ENCODE measurements around the gene CMYA5.
"Not testable (repeated sequence)": the region's sequence is repeated elsewhere in the genome, so short reads cannot be mapped to it uniquely, and the experiment has no call there.

The CMYA5 gene

DNA sequence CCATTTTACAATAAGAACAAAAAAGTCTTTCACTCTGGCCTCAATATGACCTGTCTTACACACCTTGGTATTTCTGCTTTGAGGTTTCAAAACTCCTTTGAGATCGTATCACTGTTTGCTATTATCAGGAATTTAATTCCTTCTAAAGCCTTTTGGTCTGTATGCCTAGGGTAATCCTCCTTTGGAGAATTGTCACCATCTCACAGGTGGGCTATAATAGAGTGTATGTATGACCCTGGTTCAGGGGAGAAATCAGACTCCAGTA lies 13.7 kb downstream of the CMYA5 start:
- no peak for DNase-seq

DNA sequence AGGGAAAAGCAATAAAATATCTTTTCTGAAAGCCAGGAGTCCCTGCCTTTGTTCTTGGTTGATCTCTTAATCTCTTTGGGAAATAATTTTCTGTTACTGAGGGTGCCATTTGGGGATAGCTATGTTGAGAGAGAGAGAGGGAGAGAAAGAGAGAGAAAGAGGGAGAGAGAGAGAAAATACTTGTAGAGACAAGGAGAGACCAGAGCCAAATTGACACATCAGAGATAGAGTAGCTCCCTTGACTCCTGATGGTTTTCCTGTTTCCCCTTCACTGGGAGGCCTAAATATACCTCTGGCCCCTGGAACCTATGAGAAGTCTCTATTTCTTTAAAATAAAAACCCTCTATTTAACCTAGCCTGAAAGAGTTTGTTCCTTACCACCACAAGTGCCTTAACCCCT lies 14.9 kb downstream of the CMYA5 start:
- no peak for DNase-seq

DNA sequence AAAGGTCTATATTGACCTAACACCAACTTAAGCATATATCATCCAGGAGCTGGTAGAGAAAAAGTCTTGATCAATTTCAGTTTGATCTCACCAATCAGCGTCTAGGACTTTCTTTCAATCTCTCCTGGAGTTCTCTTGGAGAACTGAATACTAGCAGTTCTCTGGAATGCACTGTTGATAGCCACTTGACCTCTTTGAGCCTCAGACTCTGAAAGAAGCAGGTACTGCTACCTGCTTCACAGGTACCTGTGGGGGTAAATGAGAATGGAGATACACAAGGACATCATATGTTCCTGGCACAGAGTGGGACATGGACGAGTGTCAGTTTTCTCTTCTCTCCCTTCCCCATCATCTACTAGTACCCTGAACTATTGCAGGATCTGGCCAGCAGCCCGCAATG lies 16.0 kb downstream of the CMYA5 start:
- DNase-seq: no peak

DNA sequence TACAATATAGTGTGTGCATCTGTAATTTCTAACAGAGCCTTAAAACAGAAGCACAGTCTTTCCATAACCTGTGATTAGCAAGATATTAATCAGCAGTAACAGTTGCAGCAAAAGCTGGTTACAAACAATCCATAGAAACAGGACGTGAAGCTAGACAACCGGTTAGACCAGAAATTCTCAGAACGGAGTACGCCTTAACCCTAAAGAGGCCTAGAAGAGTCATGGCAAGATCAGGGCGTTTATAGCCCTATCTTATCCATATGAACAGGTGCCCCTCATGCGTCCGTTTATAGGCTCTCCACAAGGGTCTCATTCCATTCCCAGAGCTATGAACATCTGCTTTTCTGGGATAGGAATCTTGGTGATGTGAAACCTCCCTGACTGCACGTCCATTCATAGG lies 16.7 kb downstream of the CMYA5 start:
- DNase-seq: not testable (repeated sequence)

DNA sequence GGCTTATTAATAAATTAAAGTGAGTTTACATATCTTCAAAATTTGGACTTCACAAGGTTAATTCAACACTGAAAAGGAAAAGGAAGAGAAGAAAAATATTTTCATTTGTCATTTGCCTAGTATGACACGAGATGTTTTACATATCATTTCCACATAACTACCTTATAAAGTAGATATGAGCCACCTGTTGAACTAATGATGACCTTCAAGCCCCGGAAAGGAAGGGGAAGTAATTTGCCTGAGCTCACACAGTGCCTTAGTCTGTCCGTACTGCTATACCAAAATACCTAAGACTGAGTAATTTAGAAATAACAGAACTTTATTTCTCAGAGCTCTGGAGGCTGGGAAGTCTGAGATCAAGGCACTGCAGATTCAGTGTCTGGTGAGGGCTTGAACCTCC lies 17.9 kb downstream of the CMYA5 start:
- no peak for DNase-seq

DNA sequence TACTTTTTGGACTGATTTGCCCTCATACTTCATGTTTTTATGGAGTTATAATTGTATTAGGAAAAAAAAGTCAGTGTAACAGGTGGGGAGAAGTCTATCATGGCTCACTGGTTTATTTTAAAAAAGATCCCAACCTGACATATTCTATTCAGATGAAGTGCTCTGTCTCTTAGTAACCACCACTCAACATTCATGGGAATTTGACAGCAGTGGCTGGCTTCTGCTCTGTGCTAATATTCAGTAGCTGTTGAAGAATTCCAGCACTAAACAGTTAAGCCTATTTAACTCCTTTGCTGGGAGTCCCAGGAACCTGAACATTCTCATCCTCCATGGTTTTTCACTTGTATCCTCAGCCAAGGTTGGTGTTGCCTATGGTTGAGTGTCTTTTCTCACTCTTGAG lies 23.1 kb downstream of the CMYA5 start:
- no peak for DNase-seq

DNA sequence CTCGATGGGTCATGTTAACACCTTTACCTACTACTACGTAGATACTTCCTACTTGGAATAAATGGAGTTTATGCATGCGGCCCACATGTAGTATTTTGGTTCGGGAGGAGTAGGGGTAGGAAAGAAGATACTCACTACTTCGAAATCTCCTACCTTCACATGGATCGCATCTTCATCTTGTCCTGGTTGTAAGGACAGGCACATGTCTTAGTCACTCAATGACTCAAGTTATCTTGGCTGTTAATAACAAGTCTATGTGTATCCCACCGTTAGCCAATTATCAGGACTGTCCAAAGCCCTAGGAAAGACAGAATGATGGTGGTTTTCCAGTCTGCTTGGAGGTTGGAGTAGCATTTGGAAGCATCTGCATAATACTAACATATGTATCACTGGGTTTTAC lies 24.1 kb downstream of the CMYA5 start:
- no peak for DNase-seq

DNA sequence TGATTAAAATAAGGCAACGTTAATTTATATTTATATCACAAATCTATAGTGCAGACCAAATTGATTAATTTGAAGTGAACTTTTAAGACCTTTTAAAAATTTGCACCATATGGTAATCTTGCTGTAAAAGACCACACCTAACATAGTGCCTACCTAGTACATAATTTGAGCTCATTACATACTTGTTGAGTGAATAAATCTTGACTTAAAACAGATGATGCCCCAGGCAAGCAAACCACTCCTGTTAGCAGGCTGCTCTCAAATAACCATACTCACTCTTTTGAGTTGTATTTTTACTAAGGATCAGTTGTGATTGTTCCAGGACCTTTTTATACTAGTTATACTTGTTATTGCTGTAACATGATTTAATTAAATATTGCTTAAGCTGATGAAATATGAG lies 27.2 kb downstream of the CMYA5 start:
- no peak for DNase-seq

DNA sequence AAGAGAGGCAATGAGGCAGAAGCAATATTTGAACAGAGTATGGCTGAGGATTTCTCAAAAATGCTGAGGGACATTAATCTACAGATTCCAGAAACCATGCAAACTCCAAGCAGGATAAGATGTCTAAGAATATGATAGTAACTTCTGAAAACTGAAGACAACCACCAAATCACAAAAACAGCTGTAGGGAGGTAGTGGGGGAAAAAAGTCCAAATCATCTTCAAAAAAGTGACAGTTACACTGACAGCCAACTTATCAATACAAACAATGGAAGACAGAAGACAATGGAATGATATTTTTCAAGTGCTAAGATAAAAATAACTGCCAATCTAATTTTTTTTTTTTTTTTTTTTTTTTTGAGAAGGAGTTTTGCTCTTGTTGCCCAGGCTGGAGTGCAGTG lies 30.5 kb downstream of the CMYA5 start:
- no peak for DNase-seq

DNA sequence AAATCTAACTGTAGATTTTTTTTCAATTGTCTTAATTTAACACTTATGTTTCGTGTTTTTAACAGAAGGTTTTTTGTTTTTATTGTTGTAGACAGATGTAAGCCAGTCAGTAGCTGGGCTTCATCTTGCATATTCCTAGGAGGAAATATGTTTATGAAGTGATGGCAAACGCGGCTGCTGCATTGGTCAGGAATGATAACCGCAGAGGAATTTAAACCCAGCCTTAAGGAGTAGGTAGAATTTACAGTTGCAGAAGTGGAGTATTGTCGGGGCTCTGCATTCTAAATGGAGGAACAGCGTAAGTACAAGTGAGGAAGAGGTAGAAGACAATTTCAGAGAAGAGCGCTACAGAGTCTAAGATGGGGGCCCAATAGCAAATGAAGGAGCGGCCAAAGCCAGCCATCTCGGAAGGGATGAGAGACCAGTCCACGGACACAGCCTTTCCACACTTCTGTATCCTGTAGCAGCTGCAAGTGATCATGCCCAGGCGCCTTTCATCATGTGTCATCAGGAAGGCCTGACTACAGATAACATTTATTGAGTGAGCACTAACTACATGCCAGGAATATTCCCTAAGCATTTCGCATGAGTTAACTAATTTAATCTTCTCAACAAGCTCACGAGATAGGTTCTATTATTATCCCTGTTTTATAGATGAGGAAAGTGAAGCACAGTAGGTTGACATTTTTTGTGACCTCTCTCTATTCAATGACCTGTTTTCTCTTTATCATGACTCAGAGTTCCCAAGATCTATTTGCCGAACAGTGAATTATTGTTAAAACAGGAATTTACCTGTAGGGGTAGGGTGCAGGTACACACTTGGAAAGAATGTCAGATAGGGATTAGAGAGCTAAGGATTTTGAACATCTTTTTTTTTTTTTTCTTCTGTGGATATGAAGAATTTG lies 38.1 kb downstream of the CMYA5 start:
- no peak for DNase-seq

DNA sequence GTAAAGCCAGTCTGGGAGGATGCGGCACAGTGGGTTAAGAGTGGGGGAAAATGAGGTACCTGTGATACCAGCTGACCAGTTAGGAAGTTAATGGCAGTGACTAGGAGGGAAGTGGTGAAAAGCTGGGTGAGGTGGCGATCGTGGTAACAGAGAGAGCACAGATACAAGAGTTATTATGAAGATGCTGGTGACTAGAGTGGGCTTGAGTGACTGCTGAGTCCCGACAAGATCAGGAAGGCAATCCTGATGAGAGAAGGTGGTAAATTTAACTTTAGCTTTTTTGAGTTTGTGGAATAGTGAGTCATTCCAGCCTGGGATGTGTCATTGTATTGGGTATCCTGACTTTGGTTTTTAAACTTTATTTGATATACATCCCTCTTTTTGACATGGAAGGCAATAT lies 38.8 kb downstream of the CMYA5 start:
- no peak for DNase-seq

DNA sequence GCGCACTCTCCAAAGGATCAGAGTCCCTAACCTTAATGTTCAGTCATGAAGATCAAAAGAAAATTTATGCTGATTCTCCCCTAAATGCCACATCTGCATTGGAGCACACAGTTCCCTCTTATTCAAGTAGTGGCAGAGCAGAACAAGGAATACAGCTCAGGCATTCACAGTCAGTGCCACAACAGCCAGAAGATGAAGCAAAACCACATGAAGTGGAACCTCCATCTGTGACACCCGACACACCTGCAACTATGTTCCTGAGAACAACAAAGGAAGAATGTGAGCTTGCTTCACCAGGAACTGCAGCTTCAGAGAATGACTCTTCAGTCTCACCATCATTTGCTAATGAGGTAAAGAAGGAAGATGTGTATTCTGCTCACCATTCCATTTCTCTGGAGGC lies 40.0 kb downstream of the CMYA5 start:
- DNase-seq: no peak

DNA sequence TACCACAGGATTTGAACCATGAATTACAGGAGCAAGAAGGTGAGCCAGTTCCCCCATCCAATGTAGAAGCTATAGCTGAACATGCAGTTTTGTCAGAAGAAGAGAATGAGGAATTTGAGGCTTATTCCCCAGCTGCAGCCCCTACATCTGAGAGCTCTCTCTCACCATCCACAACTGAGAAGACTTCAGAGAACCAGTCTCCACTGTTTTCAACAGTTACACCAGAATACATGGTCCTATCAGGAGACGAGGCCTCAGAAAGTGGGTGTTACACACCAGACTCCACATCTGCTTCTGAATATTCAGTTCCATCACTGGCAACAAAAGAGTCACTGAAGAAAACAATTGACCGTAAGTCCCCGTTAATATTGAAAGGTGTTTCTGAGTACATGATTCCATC lies 40.9 kb downstream of the CMYA5 start:
- no peak for DNase-seq

DNA sequence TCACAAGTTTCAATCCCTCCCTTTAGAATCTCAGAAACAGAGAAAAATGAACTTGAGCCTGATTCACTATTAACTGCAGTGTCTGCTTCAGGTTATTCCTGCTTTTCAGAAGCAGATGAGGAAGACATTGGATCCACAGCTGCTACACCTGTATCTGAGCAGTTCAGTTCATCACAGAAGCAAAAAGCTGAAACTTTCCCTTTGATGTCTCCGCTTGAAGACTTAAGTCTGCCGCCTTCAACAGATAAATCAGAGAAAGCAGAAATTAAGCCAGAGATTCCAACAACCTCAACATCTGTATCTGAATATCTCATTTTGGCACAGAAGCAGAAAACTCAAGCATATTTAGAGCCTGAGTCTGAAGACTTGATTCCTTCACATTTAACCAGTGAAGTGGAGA lies 42.1 kb downstream of the CMYA5 start:
- no peak for DNase-seq

DNA sequence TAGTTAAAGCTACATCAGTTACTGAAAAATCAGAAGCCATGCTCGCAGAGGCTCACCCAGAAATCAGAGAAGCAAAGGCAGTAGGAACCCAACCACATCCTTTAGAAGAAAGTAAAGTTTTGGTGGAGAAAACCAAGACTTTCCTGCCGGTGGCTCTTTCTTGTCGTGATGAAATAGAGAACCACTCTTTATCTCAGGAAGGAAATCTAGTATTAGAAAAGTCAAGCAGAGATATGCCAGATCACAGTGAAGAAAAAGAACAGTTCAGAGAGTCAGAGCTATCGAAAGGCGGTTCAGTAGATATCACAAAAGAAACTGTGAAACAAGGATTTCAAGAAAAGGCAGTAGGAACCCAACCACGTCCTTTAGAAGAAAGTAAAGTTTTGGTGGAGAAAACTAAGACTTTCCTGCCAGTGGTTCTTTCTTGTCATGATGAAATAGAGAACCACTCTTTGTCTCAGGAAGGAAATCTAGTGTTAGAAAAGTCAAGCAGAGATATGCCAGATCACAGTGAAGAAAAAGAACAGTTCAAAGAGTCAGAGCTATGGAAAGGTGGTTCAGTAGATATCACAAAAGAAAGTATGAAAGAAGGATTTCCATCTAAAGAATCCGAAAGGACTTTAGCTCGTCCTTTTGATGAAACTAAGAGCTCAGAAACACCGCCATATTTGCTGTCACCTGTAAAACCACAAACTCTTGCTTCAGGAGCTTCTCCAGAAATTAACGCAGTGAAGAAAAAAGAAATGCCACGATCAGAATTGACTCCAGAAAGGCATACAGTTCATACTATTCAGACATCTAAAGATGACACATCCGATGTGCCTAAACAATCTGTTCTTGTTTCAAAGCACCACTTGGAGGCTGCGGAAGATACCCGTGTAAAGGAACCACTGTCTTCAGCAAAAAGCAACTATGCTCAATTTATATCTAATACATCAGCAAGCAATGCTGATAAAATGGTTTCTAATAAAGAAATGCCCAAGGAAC lies 47.2 kb downstream of the CMYA5 start:
- no peak for DNase-seq

DNA sequence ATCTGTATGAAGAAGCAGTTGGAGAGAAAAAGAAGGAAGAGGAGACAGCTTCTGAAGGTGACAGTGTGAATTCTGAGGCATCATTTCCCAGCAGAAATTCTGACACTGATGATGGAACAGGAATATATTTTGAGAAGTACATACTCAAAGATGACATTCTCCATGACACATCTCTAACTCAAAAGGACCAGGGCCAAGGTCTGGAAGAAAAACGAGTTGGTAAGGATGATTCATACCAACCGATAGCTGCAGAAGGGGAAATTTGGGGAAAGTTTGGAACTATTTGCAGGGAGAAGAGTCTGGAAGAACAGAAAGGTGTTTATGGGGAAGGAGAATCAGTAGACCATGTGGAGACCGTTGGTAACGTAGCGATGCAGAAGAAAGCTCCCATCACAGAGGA lies 48.7 kb downstream of the CMYA5 start:
- DNase-seq: no peak

DNA sequence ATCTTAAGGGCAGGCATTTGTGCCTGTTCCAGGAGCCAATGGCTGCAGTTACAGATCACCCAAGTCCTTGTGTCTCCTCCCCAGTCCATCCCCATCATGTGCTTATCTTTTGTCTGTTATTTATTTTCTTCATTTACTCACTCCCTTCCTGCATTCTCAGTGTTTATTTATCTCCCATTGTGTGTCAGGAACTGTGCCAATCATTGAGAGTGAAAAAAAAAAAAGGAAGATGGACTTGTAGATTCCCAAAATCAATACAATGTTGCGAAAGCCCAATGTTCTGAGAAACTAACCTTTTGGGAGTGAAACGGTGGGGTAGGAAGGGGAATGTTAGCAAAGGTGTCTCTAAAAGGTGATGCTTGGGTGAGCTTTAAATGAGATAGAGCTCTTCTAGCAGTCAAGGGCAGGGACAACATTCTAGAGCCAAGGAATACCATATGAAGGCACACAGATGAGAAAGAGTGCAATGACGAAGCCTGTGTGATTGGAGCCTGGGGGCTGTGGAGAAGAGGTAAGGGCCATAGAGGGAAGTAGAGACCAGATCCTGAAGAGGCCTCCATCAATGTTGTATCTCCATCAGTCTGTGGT lies 53.0 kb downstream of the CMYA5 start:
- DNase-seq: no peak

DNA sequence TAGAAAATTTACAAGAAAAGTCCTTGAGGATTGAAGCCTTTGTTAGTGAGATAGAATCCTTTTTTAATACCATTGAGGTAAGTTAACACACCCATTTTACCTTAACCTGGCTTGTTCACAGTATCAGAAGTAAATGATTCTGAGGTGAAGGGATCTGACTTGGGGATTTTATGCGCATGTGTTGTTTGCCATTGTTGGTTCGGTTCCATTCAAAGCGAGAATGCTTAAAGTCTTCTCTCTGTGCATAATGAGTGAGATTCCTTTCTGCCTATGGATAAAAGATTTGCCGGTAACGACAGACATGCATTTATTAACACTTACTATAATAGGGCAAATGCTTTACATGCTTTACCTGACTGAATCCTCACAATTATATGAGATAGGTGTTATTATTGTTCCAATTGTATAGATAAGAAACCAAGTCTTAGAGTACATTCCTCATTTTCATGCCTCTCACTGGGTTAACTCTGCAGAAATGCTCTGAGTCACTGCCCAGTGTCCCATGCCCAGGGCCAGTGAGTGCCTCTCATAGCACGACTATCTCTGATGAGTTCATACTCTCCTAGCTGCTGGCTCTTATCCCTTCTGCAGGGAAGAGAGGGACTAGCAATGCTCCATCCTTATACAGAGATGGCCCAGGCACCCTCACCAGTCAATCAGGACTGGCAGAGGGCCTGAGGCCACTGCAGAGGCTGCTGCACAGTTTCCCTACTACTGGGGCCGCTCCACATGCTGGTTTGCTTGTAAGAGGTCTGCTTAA lies 54.4 kb downstream of the CMYA5 start:
- no peak for DNase-seq

DNA sequence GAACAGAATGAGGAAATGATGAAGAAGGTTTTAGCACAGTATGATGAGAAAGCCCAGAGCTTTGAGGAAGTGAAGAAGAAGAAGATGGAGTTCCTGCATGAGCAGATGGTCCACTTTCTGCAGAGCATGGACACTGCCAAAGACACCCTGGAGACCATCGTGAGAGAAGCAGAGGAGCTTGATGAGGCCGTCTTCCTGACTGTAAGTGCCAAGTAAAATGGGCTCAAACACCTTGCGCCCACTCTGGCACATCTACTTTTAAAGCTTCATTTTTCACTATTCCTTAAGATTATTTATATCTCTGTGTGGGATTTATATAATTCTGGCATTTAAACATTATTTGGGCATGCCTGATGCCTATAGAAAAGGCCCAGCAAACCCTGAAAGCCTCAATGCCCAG lies 55.6 kb downstream of the CMYA5 start:
- DNase-seq: no peak

DNA sequence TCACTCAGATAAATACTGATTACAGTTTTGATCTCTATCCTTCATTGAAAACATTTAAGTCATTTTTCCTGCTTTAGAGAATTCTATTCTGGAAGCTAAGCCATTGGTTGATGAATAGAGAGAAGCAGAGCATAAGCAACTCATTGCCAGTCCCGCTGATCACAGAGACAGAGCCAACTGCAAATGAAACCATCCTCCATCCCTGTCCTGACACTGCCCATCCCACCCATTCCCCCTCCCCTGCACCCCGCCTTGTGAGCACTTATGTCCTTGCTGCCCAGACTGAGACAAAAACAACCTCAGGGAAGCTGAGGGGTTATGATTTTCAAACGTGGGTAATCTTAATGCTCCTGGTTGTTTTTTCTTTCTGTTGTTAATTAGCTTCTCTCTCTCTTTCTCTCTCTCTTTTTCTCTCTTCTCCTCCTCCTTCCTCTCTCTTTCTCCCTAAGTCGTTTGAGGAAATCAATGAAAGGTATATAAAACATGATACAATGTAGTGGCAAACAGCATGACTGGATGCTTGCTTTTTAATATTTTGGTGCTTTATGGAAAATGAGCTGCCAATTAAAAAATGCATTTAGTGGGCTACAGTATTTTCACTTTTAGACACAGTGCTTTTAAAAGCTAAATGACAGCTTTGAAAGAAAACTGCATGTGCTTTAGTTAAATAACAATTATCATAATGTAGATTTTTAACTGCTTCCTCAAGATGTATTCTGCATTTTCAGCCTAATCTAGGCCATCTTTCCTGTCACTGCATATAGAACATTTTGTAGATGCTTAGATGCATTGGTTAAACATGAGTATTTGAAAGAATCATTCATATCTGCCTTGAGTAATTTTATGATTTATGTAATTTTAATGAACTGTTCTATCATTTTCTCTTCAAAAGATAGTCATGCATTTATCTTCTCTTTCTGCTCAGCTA lies 57.3 kb downstream of the CMYA5 start:
- DNase-seq: no peak

DNA sequence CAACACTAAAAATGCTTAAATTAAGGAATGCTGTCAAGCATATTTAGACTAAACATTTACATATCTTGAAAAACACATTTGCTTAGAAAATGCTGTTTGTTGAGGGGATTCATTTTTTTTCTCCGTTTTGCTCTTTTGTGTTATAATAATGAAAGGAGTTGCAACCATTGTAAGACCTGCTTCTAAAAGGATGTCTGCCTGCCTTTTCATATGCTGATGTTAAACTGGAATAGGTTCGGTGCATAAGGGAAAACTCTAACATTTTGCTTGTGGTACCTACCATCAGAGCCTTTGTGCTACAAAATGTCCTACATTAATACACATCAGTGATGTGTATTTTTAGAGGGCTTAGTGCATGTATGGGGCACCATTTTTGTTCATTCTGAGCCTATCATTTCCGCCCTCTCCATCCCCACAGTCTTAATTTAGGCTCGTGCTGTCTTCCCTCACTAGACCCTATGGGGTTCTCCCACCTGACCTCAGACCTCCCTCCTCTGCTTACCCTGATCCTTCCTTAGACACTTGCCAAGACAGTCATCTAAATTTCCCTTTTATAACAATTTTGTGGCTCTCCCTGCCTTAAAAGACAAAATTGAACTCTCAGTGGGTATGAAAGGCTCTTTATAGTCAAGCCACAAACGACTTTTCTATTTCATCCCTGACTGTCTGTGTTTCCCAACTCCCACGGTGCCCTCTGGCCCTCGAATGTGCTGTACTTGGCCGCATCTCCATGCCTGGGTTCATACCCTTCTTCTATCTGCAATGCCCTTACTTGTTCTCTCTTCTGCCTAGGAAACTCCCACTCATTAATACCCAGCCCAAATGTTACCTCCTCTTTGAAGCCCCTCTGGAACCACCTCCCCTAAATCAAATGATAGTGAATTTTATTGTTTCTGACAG lies 61.2 kb downstream of the CMYA5 start:
- no peak for DNase-seq

Measured in NCI-H526 treated with DMSO at 0.1 percent for 48 hours (cell line).